Measurements from ENCODE around the gene BTBD18.

Gene BTBD18

GRCh38 chr11:57776577-57777210 lies 25.1 kb upstream of the BTBD18 start:
- no peak for DNase-seq (ENCODE audit: low read depth in 2 of 3, low spot score in 1 of 3)

- DNase-seq (ENCODE audit: low read depth in 2 of 3, low spot score in 1 of 3), result no peak
These were observed 24.5 kb upstream of the BTBD18 start for GRCh38 chr11:57776031-57776521.

- no peak for DNase-seq (ENCODE audit: low read depth in 2 of 3, low spot score in 1 of 3)
These were observed 23.9 kb upstream of the BTBD18 start for GRCh38 chr11:57775491-57775890.

- DNase-seq (ENCODE audit: low read depth in 2 of 3, low spot score in 1 of 3), result no peak
These were observed 21.5 kb upstream of the BTBD18 start for GRCh38 chr11:57773026-57773598.

- no peak for DNase-seq (ENCODE audit: low read depth in 2 of 3, low spot score in 1 of 3)
These were observed 20.9 kb upstream of the BTBD18 start for GRCh38 chr11:57772562-57772961.

GRCh38 chr11:57771365-57771764 lies 19.7 kb upstream of the BTBD18 start:
- DNase-seq (ENCODE audit: low read depth in 2 of 3, low spot score in 1 of 3), result no peak

GRCh38 chr11:57770793-57771192 lies 19.2 kb upstream of the BTBD18 start:
- DNase-seq (ENCODE audit: low read depth in 2 of 3, low spot score in 1 of 3), result no peak

GRCh38 chr11:57764972-57765371 lies 13.4 kb upstream of the BTBD18 start:
- no peak for DNase-seq (ENCODE audit: low read depth in 2 of 3, low spot score in 1 of 3)

GRCh38 chr11:57764566-57764965 lies 12.9 kb upstream of the BTBD18 start:
- no peak for DNase-seq (ENCODE audit: low read depth in 2 of 3, low spot score in 1 of 3)

- DNase-seq (ENCODE audit: low read depth in 2 of 3, low spot score in 1 of 3), result no peak
These were observed 12.4 kb upstream of the BTBD18 start for GRCh38 chr11:57764021-57764420.

GRCh38 chr11:57763568-57763967 lies 11.9 kb upstream of the BTBD18 start:
- no peak for DNase-seq (ENCODE audit: low read depth in 2 of 3, low spot score in 1 of 3)

GRCh38 chr11:57762235-57762861 lies 10.7 kb upstream of the BTBD18 start:
- DNase-seq (ENCODE audit: low read depth in 2 of 3, low spot score in 1 of 3), result no peak

- no peak for DNase-seq (ENCODE audit: low read depth in 2 of 3, low spot score in 1 of 3)
These were observed 9.9 kb upstream of the BTBD18 start, which contains the start of gene CTNND1 for GRCh38 chr11:57761301-57762234. Gene CTNND1 (plus strand): TSS chr11:57761802. CDS start chr11:57791479, 29,677 bp downstream.

- no peak for DNase-seq (ENCODE audit: low read depth in 2 of 3, low spot score in 1 of 3)
These were observed 6.6 kb upstream of the BTBD18 start for GRCh38 chr11:57758174-57758573.

GRCh38 chr11:57752954-57753353 lies 1.3 kb upstream of the BTBD18 start:
- no peak for DNase-seq (ENCODE audit: low read depth in 2 of 3, low spot score in 1 of 3)

- DNase-seq (ENCODE audit: low read depth in 2 of 3, low spot score in 1 of 3), result no peak
These were observed 443 bp downstream of the BTBD18 start for GRCh38 chr11:57751176-57751575.

GRCh38 chr11:57746920-57747319 lies 4.7 kb downstream of the BTBD18 start:
- DNase-seq (ENCODE audit: low read depth in 2 of 3, low spot score in 1 of 3), result no peak

- DNase-seq (ENCODE audit: low read depth in 2 of 3, low spot score in 1 of 3), result no peak
These were observed 6.4 kb downstream of the BTBD18 start for GRCh38 chr11:57745206-57745605.

GRCh38 chr11:57744357-57744756 lies 7.3 kb downstream of the BTBD18 start:
- DNase-seq (ENCODE audit: low read depth in 2 of 3, low spot score in 1 of 3), result no peak

- no peak for DNase-seq (ENCODE audit: low read depth in 2 of 3, low spot score in 1 of 3)
These were observed 9.5 kb downstream of the BTBD18 start for GRCh38 chr11:57742087-57742452.

Data from stimulated activated CD4-positive, alpha-beta T cell treated with anti-CD3 and anti-CD28 coated beads, Interleukin-12 subunit alpha, Interleukin-12 subunit beta, amount 100 ng/mL, for 48 hours (primary cell).